Ovary (tissue), 9 donors: ENCODE measurements around the gene PHC2. TPM values are rescaled to one million over a fixed set of nuclear protein-coding genes. Genes with fewer than 3 reads are reported as not detected.
A peak's percentile ranks its signal among the peaks of the same experiment; 100 is the strongest.
"Not testable (repeated sequence)": the region's sequence is repeated elsewhere in the genome, so short reads cannot be mapped to it uniquely, and the experiment has no call there.

ENCODE experiments used
- DNase-seq, 5 donors: peaks; one replicate each; pipeline ENCODE4 v3.0.0-alpha.2; 2019 to 2020
- H3K27ac ChIP-seq, 2 donors: fragments of 200-600 bp; one replicate each; pipeline versions ENCODE4 v1.5.1 to v1.8.0; 2019 to 2022
- H3K27me3 ChIP-seq: fragments of 200-600 bp; one replicate; pipeline ENCODE4 v1.8.0; 2022
- H3K36me3 ChIP-seq: fragments of 200-600 bp; sonication (generic); one replicate; pipeline ENCODE4 v1.5.1; 2019
- H3K4me1 ChIP-seq: one replicate; pipeline ENCODE4 v1.8.1; 2013; ENCODE audit warnings: mild to moderate bottlenecking, moderate library complexity; ENCODE audit not compliant: insufficient read depth
- H3K4me3 ChIP-seq: fragments of 200-600 bp; sonication (generic); one replicate; pipeline ENCODE4 v1.5.1; 2017
- H3K9me3 ChIP-seq, 2 donors: fragments of 200-600 bp in 1 of 2; sonication (generic) in 1 of 2; one replicate each; pipeline versions ENCODE4 v1.5.1 to v1.8.1; 2013 to 2019; ENCODE audit warnings: mild to moderate bottlenecking in 1 of 2, moderate library complexity in 1 of 2
- CTCF ChIP-seq, 3 donors: fragments of 450-650 bp in 2 of 3; fragments of 200-600 bp in 1 of 3; IDR thresholded peaks; one replicate each; pipeline versions ENCODE4 v1.5.1 to v1.8.0; 2016 to 2022; ENCODE audit warnings: antibody characterized with exemption in 3 of 3, mild to moderate bottlenecking in 1 of 3
- EP300 ChIP-seq: sonication (generic); formaldehyde crosslinking; IDR thresholded peaks from one replicate; pipeline ENCODE4 v1.6.1; 2017; ENCODE audit warnings: antibody characterized with exemption
- POLR2A ChIP-seq: fragments of 450-650 bp; IDR thresholded peaks from one replicate; pipeline ENCODE4 v1.6.1; 2017; ENCODE audit warnings: antibody characterized with exemption, mild to moderate bottlenecking, moderate library complexity
- WGBS, 3 donors: extraction: QIAGEN DNeasy Blood & Tissue Kit in 1 of 3; methylation state at CpG; one replicate each; pipeline versions ENCODE4 v1.1.5 to v1.1.7; 2013 to 2017; 5-methylcytosine and 5-hydroxymethylcytosine counted together
- intact Hi-C, 4 donors: fragments of 100-400 bp; cut with DNase I; formaldehyde crosslinking; loops; one replicate each; pipeline versions ENCODE4 v1.11.0 to v1.15.1; 2022 to 2023
- polyA plus RNA-seq, 2 donors: library from polyadenylated mRNA; stranded (reverse); fragments of 200-250 nt in 1 of 2; fragments of 350-450 nt in 1 of 2; fragmentation: Illumina TruSeq in 1 of 2; extraction: RNeasy Lipid Tissue Mini Kit (QIAGEN cat#74804) in 1 of 2; gene quantifications; one replicate each; pipeline ENCODE4 v1.2.3, GENCODE V29; 2013 to 2014
- total RNA-seq, 7 donors: library from RNA; depleted of rRNA in 2 of 7; stranded (reverse); fragments of >200 nt in 2 of 7; fragmentation: NEBNext Ultra II Directional in 3 of 7; extraction: Animal tissue kit (Norgen Biotek cat#: 25700) in 3 of 7; gene quantifications; one replicate each; pipeline versions ENCODE4 v1.1.0 to v1.2.4, GENCODE V29; 2016 to 2023
- donor health status: DM: no; HTN: no; CAD: no; lungs with moderate emphysema.
- donor health status: DM: no; HTN: no; CAD: no.
- donor health status: Bipolar disorder and iron deficiency.
- donor health status: DM: yes; HTN: yes; CAD: no.
- donor health status: DM: no; HTN: no; CAD: no.
- donor health status: DM: yes; HTN: yes; CAD: no.

PHC2 gene
- total and polyA plus RNA-seq, 9 donors: 52.3 to 101 (median 85.5) TPM

DNA sequence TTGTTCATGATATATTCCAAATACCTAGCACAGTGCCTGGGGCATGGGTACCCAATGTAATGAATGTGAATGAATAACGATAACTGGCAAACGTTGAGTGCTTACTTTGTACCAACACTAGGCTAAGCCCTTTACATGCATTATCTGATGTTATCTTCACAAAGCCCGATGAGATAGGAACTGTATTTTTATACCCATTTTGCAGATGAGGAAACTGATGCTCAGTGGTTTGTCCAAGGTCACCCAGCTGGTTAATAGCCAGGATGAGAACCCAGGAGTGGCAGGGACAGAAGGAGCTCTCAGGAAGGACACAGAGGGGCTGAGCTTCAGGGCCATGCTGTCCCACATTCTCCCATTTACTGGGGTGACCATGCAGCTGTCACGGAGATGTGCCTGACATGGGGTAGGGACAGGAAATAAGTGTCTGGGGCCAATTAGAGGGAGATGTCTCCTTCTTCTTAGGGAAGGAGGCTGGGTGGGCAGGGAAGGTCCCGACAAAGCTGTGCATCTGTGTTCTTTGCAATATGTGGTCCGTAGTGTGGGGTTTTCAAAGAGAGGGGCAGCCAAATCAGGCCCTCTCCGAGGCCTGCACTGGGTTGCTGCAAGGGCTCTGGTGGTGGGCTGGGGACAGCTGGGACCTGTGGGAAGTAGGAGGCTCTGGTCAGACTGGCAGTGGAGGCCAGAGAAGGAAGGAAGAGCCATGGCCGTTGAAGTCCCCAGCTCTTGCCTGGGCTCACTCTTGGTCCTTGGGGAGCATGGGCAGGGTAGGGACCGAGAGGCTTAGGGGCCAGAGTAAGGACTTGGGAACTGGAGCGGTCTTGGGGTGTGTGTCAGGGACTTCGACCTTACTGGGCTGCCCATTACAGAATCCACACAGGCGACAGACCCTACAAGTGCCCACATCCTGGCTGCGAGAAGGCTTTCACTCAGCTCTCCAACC, 136.6 kb downstream of the PHC2 start:
- Histone ChIP-seq H3K4me1 (peaks cover 3% of the 10 kb centered on the region), H3K27me3 (no peaks in the 10 kb centered on the region), H3K36me3 (no peaks in the 10 kb centered on the region), H3K4me3 (no peak overlapping the region), H3K9me3 (no peaks in the 10 kb centered on the region), H3K27ac (no peak overlapping the region)
- 75 to 80% (median 80%) methylated on average over 13 of the region's 13 CpGs for WGBS, 3 donors
- TF ChIP-seq CTCF (IDR thresholded peaks at IDR 0.05): no peak
- TF ChIP-seq EP300: no peak
- no peak for TF ChIP-seq POLR2A
- intact Hi-C loops: loop anchor here (2.0 to 10.0 kb wide), 5 partner anchors 73 to 173 kb away; no protein-coding TSS in a partner anchor
- DNase-seq: peak in 1 of 5 donors; percentile 28

- no peak for TF ChIP-seq EP300
- TF ChIP-seq CTCF (IDR thresholded peaks at IDR 0.05): no peak
- TF ChIP-seq POLR2A: no peak
- no peaks in the 10 kb centered on the region for H3K9me3 ChIP-seq
- H3K27ac ChIP-seq: no peak overlapping the region
- no peak overlapping the region for H3K4me3 ChIP-seq
- H3K27me3 ChIP-seq: no peaks in the 10 kb centered on the region
- 32 to 36% (median 32%) methylated on average over 13 of the region's 13 CpGs for WGBS, 3 donors
- peaks cover 3% of the 10 kb centered on the region for H3K4me1 ChIP-seq
- intact Hi-C loops: loop anchor here in 1 of 4 donors (10.0 kb wide), 1 partner anchor 172 kb away; no protein-coding TSS in a partner anchor
- no peaks in the 10 kb centered on the region for H3K36me3 ChIP-seq
- peak in 2 of 5 donors; percentile 31 to 51 for DNase-seq
These were observed 138.1 kb downstream of the PHC2 start for GRCh38 chr1:33292726-33293340.

DNA sequence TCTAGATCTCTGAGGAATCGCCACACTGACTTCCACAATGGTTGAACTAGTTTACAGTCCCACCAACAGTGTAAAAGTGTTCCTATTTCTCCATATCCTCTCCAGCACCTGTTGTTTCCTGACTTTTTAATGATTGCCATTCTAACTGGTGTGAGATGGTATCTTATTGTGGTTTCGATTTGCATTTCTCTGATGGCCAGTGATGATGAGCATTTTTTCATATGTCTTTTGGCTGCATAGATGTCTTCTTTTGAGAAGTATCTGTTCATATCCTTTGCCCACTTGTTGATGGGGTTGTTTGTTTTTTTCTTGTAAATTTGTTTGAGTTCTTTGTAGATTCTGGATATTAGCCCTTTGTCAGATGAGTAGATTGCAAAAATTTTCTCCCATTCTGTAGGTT, 140.3 kb downstream of the PHC2 start:
- H3K27me3 ChIP-seq, H3K9me3 ChIP-seq, H3K36me3 ChIP-seq, H3K4me3 ChIP-seq, H3K4me1 ChIP-seq, H3K27ac ChIP-seq, DNase-seq: not testable (repeated sequence)
- intact Hi-C loops: loop anchor here in 1 of 4 donors (10.0 kb wide), 1 partner anchor 174 kb away; no protein-coding TSS in a partner anchor
- 84 to 100% (median 92%) methylated on average over 1 of the region's 2 CpGs for WGBS, 3 donors

DNA sequence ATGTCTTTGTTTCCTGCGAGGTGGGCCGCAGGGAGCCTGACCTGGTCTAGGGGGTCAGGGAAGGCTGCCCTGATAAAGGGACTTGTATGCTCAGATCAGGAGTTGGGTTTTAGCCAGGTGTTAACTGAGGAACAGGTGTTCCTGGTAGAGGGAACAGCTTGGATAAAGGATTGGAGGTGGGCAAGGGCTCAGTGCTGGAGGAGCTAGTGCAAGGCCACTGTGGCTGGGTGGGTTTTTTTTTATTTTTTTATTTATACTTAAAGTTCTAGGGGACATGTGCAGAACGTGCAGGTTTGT, 141.1 kb downstream of the PHC2 start:
- 77 to 88% (median 82%) methylated on average over 3 of the region's 3 CpGs for WGBS, 3 donors
- intact Hi-C loops: loop anchor here in 1 of 4 donors (10.0 kb wide), 1 partner anchor 175 kb away; no protein-coding TSS in a partner anchor
- TF ChIP-seq EP300 (no peak), CTCF (IDR thresholded peaks at IDR 0.05) (no peak), POLR2A (no peak)

More for the DNA sequence above, 141.1 kb downstream of the PHC2 start:
- no peaks in the 10 kb centered on the region for H3K27me3 ChIP-seq
- H3K27ac ChIP-seq: no peak overlapping the region
- no peaks in the 10 kb centered on the region for H3K9me3 ChIP-seq
- H3K36me3 ChIP-seq: no peaks in the 10 kb centered on the region
- DNase-seq: no peak
- H3K4me3 ChIP-seq: no peak overlapping the region
- peaks cover 3% of the 10 kb centered on the region for H3K4me1 ChIP-seq
